H9 (cell line): ENCODE data around the gene GABRR2. TPM values are rescaled to one million over a fixed set of nuclear protein-coding genes. Genes with fewer than 3 reads are reported as not detected.

ENCODE experiments used
- DNase-seq: peaks from one replicate; pipeline ENCODE4 v3.0.0-alpha.2; 2017
- H2AFZ ChIP-seq: one replicate; pipeline ENCODE4 v1.6.1; 2013; ENCODE audit warnings: mild to moderate bottlenecking, low read length, control low read depth, moderate library complexity
- H2AK5ac ChIP-seq: 2 replicates; pipeline ENCODE4 v1.6.1; 2013; ENCODE audit warnings: low read length, control low read depth, mixed read lengths; ENCODE audit not compliant: insufficient read length
- H2BK120ac ChIP-seq: one replicate; pipeline ENCODE4 v1.6.1; 2013; ENCODE audit warnings: low read depth, mild to moderate bottlenecking, low read length, control low read depth, inconsistent platforms; ENCODE audit not compliant: poor library complexity, severe bottlenecking
- H2BK12ac ChIP-seq: 2 replicates; pipeline ENCODE4 v1.6.1; 2013; ENCODE audit warnings: low read length, control low read depth, mixed read lengths, low read depth; ENCODE audit not compliant: insufficient read length
- H2BK15ac ChIP-seq: 2 replicates; pipeline ENCODE4 v1.6.1; 2013; ENCODE audit warnings: low read depth, low read length, control low read depth
- H2BK20ac ChIP-seq: one replicate; pipeline ENCODE4 v1.6.1; 2013; ENCODE audit warnings: low read depth, mild to moderate bottlenecking, low read length, control low read depth, inconsistent platforms; ENCODE audit not compliant: poor library complexity, severe bottlenecking
- H2BK5ac ChIP-seq: 2 replicates; pipeline ENCODE4 v1.6.1; 2013; ENCODE audit warnings: low read length, control low read depth, mixed read lengths; ENCODE audit not compliant: insufficient read length
- H3K14ac ChIP-seq: 2 replicates; pipeline ENCODE4 v1.6.1; 2013; ENCODE audit warnings: low read length, control low read depth; ENCODE audit not compliant: insufficient read depth
- H3K18ac ChIP-seq: 2 replicates; pipeline ENCODE4 v1.6.1; 2013; ENCODE audit warnings: low read depth, mild to moderate bottlenecking, mixed read lengths, low read length, control low read depth; ENCODE audit not compliant: insufficient read length
- H3K23ac ChIP-seq: 2 replicates; pipeline ENCODE4 v1.6.1; 2013; ENCODE audit warnings: low read length, control low read depth, mixed read lengths, low read depth; ENCODE audit not compliant: insufficient read length
- H3K23me2 ChIP-seq: 2 replicates; pipeline ENCODE4 v1.6.1; 2013; ENCODE audit warnings: low read depth, mild to moderate bottlenecking, mixed read lengths, low read length, control low read depth; ENCODE audit not compliant: insufficient read length, poor library complexity, severe bottlenecking
- H3K27ac ChIP-seq: 2 replicates; pipeline ENCODE4 v1.5.1; 2013; ENCODE audit warnings: low read length, control low read depth, mixed read lengths, low read depth; ENCODE audit not compliant: insufficient read length
- H3K27me3 ChIP-seq: 2 replicates; pipeline ENCODE4 v1.6.1; 2013; ENCODE audit warnings: low read length, control low read depth, inconsistent platforms; ENCODE audit not compliant: insufficient read depth
- H3K4ac ChIP-seq: 2 replicates; pipeline ENCODE4 v1.6.1; 2013; ENCODE audit warnings: low read depth, mild to moderate bottlenecking, control low read depth, inconsistent platforms, low read length, moderate library complexity
- H3K4me1 ChIP-seq: 2 replicates; pipeline ENCODE4 v1.6.1; 2013; ENCODE audit warnings: low read length, control low read depth, inconsistent platforms; ENCODE audit not compliant: insufficient read depth
- H3K4me2 ChIP-seq: 2 replicates; pipeline ENCODE4 v1.6.1; 2013; ENCODE audit warnings: low read length, control low read depth, mixed read lengths; ENCODE audit not compliant: insufficient read length, insufficient read depth
- H3K56ac ChIP-seq: 2 replicates; pipeline ENCODE4 v1.6.1; 2013; ENCODE audit warnings: low read depth, mild to moderate bottlenecking, mixed read lengths, low read length, control low read depth; ENCODE audit not compliant: insufficient read length
- H3K79me1 ChIP-seq: 2 replicates; pipeline ENCODE4 v1.6.1; 2013; ENCODE audit warnings: low read depth, mild to moderate bottlenecking, moderate library complexity, low read length, control low read depth, inconsistent platforms; ENCODE audit not compliant: insufficient read depth, poor library complexity, severe bottlenecking
- H3K79me2 ChIP-seq: 2 replicates; pipeline ENCODE4 v1.6.1; 2013; ENCODE audit warnings: low read length, control low read depth, inconsistent platforms; ENCODE audit not compliant: insufficient read depth
- H3K9ac ChIP-seq: 2 replicates; pipeline ENCODE4 v1.6.1; 2013; ENCODE audit warnings: low read length, control low read depth, mixed read lengths; ENCODE audit not compliant: insufficient read length; ENCODE audit errors: extremely low read depth
- H3K9me3 ChIP-seq: one replicate; pipeline ENCODE4 v1.6.1; 2013; ENCODE audit warnings: low read depth, low read length, inconsistent platforms; ENCODE audit not compliant: control insufficient read depth
- H3T11ph ChIP-seq: one replicate; pipeline ENCODE4 v1.6.1; 2013; ENCODE audit warnings: mild to moderate bottlenecking, low read length, control low read depth, inconsistent platforms
- H4K20me1 ChIP-seq: one replicate; pipeline ENCODE4 v1.6.1; 2013; ENCODE audit not compliant: control insufficient read depth, insufficient read length, insufficient read depth
- H4K5ac ChIP-seq: 2 replicates; pipeline ENCODE4 v1.6.1; 2013; ENCODE audit warnings: low read depth, mild to moderate bottlenecking, mixed read lengths, low read length, control low read depth; ENCODE audit not compliant: insufficient read length
- H4K8ac ChIP-seq: replicated peaks from 2 replicates; pipeline ENCODE4 v1.6.1; 2013; ENCODE audit warnings: low read length, control low read depth, mixed read lengths, low read depth; ENCODE audit not compliant: insufficient read length
- H4K91ac ChIP-seq: 2 replicates; pipeline ENCODE4 v1.6.1; 2013; ENCODE audit warnings: low read depth, mild to moderate bottlenecking, moderate library complexity, mixed read lengths, low read length, control low read depth; ENCODE audit not compliant: insufficient read length
- H3K27ac Mint-ChIP-seq, 3 experiments: 2 replicates in 2 of 3; 3 replicates in 1 of 3; pipeline ENCODE4 v1.8.0; 2020 to 2021; ENCODE audit warnings: mixed read lengths in 3 of 3, mild to moderate bottlenecking in 1 of 3, moderate library complexity in 1 of 3
- H3K27me3 Mint-ChIP-seq: 2 replicates; pipeline ENCODE4 v1.8.0; 2021; ENCODE audit warnings: low read depth, mild to moderate bottlenecking, moderate library complexity, mixed read lengths
- H3K36me3 Mint-ChIP-seq, 3 experiments: 2 replicates in 2 of 3; 3 replicates in 1 of 3; pipeline ENCODE4 v1.8.0; 2020 to 2021; ENCODE audit warnings: low read depth in 3 of 3, mixed read lengths in 3 of 3; ENCODE audit not compliant: insufficient read depth in 1 of 3
- H3K4me1 Mint-ChIP-seq, 2 experiments: 2 replicates each; pipeline ENCODE4 v1.8.0; 2020; ENCODE audit warnings: mixed read lengths in 2 of 2
- H3K4me3 Mint-ChIP-seq, 2 experiments: 2 replicates in 1 of 2; 3 replicates in 1 of 2; pipeline ENCODE4 v1.8.0; 2020 to 2021; ENCODE audit warnings: mild to moderate bottlenecking in 2 of 2, mixed read lengths in 2 of 2, moderate library complexity in 1 of 2
- H3K9me3 Mint-ChIP-seq, 2 experiments: 2 replicates in 1 of 2; 3 replicates in 1 of 2; pipeline ENCODE4 v1.8.0; 2020; ENCODE audit warnings: mild to moderate bottlenecking in 2 of 2, mixed read lengths in 2 of 2, moderate library complexity in 1 of 2
- WGBS: extraction: QIAGEN DNeasy Blood & Tissue Kit; methylation state at CpG from one replicate; pipeline ENCODE4 v1.1.7; 2013; ENCODE audit warnings: missing lambda C conversion rate, low lambda C conversion rate, mixed read lengths; ENCODE audit not compliant: insufficient read length; ENCODE audit errors: extremely low coverage; 5-methylcytosine and 5-hydroxymethylcytosine counted together
- total RNA-seq: library from RNA; stranded (reverse); gene quantifications from 2 replicates; pipeline ENCODE4 v1.2.1, GENCODE V29; 2021
- TF ChIP-seq, protein P1 (sequence below): fragments of 200-600 bp; sonication (generic); conservative IDR thresholded peaks from 3 replicates; pipeline ENCODE4 v1.8.0; 2021; ENCODE audit warnings: antibody characterized with exemption, mild to moderate bottlenecking

Gene GABRR2
- total RNA-seq, 1 experiment from 2014 or later: not detected

DNA sequence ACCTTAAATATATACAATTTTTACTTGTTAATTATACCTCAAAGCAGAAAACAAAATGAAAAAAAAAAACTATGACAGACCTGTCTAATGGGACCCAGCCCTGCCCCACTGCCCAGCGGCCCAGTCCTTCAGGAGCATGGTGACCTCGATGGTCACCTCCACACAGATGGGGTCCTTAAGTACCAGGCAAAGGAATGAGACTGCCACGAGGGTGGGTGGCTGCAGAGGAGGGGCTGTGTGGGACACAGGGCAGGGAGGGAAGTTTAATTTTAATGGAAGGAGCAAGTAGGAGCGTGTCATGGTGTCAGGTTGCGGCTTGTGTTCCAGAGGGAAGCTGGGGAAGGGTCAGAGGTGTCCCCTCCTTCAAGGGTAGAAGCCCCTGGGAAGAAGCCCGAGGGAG lies 28.6 kb downstream of the GABRR2 start:
- Histone ChIP-seq H2AFZ (no peak overlapping the region), H3K23ac (no peak overlapping the region), H3T11ph (no peak overlapping the region), H3K79me2 (no peaks in the 10 kb centered on the region), H4K5ac (no peak overlapping the region), H2BK5ac (no peak overlapping the region), H2BK15ac (no peak overlapping the region), H4K91ac (no peak overlapping the region), H2BK20ac (no peak overlapping the region), H2BK120ac (no peak overlapping the region), H4K8ac (no peak overlapping the region), H3K27ac (no peak overlapping the region), H3K14ac (no peak overlapping the region; the same call in 1 of the 2 replicates), H2AK5ac (no peak overlapping the region), H3K79me1 (no peaks in the 10 kb centered on the region), H2BK12ac (no peak overlapping the region), H3K18ac (no peak overlapping the region), H3K4me2 (no peak overlapping the region), H4K20me1 (no peaks in the 10 kb centered on the region), H3K4ac (no peak overlapping the region), H3K9ac (no peak overlapping the region), H3K9me3 (no peaks in the 10 kb centered on the region), H3K4me1 (no peaks in the 10 kb centered on the region), H3K56ac (no peak overlapping the region), H3K27me3 (no peaks in the 10 kb centered on the region), H3K23me2 (no peaks in the 10 kb centered on the region)
- H3K4me1 Mint-ChIP-seq: peaks cover 18 to 24% of the 10 kb centered on the region in 2 experiments
- no peaks in the 10 kb centered on the region for H3K27me3 Mint-ChIP-seq
- TF ChIP-seq, protein P1, sequence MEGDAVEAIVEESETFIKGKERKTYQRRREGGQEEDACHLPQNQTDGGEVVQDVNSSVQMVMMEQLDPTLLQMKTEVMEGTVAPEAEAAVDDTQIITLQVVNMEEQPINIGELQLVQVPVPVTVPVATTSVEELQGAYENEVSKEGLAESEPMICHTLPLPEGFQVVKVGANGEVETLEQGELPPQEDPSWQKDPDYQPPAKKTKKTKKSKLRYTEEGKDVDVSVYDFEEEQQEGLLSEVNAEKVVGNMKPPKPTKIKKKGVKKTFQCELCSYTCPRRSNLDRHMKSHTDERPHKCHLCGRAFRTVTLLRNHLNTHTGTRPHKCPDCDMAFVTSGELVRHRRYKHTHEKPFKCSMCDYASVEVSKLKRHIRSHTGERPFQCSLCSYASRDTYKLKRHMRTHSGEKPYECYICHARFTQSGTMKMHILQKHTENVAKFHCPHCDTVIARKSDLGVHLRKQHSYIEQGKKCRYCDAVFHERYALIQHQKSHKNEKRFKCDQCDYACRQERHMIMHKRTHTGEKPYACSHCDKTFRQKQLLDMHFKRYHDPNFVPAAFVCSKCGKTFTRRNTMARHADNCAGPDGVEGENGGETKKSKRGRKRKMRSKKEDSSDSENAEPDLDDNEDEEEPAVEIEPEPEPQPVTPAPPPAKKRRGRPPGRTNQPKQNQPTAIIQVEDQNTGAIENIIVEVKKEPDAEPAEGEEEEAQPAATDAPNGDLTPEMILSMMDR: no peak
- peak overlapping the region in 1 of 3 experiments; percentile 81; a peak in 2 of 7 replicates for H3K27ac Mint-ChIP-seq
- no peak overlapping the region for H3K4me3 Mint-ChIP-seq
- no peak for DNase-seq
- no CpG with 5 or more reads among the region's 6 CpGs for whole genome bisulfite sequencing
- H3K9me3 Mint-ChIP-seq: no peaks in the 10 kb centered on the region; a peak in 1 of 5 replicates
- no peaks in the 10 kb centered on the region; a peak in 1 of 7 replicates for H3K36me3 Mint-ChIP-seq
